GM19438 (cell line): ENCODE data around the gene CD7.
"Not testable (repeated sequence)": the region's sequence is repeated elsewhere in the genome, so short reads cannot be mapped to it uniquely, and the experiment has no call there.

Experiments used
- ATAC-seq: cut with Tn5 transposase; IDR thresholded peaks from one replicate; pipeline ENCODE4 v1.9.1; 2021; ENCODE audit warnings: low read depth; ENCODE audit not compliant: unreplicated experiment

CD7 gene

GRCh38 chr17:82347994-82348393 is 30.6 kb upstream of the CD7 start:
- ATAC-seq, result not testable (repeated sequence)

GRCh38 chr17:82346342-82347300 is 29.2 kb upstream of the CD7 start:
- no peak for ATAC-seq

- no peak for ATAC-seq
Observed at GRCh38 chr17:82345151-82345976, 28.0 kb upstream of the CD7 start.

DNA sequence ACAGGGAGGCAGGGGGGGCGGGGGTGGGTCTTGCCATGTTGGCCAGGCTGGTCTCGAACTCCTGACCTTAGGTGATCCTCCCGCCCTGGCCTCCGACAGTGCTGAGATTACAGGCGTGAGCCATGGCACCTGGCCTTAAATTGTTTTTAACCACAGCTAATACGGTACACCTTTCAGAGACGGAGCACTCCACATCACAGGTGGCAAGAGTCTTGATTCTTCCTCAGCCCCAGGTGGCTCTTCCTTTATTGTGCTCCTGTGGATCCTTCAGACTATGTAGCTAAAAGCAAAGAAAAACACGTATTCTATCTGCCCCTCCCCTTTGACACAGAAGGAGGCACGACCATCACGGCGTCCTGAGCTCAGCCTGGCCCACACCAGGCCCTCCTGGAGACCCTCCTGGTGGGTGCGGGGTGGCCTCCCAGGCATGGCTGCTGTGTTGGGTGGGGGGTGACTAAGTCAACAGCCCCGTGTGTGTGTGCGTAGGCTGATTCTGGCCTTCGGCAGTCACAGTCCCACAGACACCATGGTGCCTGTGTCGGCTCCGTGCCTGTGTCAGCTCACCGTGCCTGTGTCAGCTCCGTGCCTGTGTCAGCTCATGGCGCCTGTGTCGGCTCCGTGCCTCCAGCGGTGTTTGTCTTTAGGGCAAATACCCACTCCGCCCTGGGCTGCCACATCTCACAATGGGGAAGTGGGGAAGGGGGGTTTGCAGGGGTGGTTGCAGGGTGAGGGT is 26.9 kb upstream of the CD7 start:
- ATAC-seq, result no peak

DNA sequence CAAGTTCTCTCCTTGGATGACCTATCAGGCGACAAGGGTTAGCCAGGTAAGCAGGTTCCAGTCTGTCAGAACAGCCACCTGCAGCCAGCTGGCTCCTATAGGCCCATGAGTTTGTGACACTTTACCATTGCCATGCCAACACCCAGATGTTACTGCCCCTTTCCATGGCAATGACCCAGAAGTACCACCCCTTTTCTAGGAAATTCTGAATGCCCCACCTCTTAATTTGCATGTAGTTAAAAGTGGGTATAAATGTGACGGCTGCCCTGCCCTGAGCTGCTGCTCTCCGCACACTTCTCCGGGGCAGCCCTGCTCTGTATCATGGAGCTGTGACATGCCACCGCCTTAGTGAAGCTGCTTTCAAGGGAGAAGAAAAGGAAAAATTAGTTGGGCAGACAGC is 26.2 kb upstream of the CD7 start:
- no peak for ATAC-seq

DNA sequence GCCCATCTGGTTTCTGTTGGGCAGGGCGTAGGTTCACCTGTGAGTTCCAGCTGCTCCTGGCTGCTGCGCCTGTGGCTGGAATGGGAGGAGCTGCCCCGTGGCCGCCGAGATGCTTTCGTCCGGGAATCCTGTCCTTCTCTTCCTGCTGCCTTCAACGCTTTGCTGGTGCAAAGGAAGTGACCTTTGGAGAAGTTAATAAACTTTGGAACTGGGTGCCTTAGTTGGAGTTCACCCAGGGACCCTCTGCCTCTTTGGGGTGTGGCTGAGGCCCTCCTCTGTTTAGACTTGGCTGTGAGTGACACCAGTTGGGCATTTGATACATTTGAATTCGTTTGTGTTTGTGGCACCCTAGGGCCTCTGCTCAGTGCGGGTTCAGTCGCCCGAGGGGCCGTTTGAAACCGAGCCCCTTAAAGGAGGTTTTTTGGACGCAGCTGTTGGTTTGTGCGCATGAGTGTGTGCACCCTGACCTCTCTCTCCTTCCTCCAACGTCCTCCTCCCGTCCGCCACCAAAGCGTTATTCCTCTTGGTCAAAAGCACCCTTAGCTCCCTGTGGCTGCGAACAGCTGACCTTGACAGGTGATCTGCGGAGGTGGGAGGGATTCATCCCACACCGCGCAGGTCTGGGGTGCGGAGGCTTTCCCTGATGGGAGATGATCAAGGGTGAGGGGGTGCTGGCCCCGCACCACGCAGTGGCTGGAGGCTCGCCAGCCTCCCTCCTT is 25.1 kb upstream of the CD7 start:
- no peak for ATAC-seq

- no peak for ATAC-seq
Observed at GRCh38 chr17:82339634-82340580, 22.5 kb upstream of the CD7 start.

DNA sequence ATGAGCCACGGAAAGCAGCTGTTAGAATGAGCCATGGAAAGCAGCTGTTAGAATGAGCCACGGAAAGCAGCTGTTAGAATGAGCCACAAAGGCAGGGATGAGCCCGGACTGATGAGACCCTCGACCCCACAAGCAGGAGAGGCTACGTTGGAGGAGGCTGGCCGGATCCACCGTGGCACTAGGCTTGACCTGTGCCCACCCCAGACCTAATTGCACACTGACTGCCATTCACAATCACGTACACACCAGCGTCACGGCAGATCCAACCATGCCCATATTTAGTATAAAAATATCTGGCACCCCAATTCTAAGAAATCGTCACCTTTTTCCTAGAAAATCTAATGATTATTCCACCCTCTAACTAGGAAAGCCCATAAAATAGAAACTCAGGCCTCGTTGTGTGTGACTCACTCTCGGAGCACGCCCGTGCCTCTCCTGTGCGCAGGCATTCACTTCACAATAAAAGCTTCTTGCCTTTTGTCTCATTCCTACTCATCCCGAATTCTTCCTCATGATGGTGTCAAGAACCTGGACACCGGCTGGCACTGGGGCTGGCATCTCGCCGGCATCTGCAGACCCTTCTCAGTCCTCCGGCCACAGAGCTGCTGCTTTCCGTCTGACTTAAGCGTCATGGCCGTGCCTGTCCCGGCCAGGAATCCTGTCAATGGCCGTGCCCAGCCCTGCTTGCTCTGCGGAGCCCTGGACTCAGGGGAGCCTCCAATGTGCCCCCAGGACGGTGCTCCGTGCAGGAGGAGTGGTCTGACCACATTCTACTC is 21.6 kb upstream of the CD7 start:
- no peak for ATAC-seq

DNA sequence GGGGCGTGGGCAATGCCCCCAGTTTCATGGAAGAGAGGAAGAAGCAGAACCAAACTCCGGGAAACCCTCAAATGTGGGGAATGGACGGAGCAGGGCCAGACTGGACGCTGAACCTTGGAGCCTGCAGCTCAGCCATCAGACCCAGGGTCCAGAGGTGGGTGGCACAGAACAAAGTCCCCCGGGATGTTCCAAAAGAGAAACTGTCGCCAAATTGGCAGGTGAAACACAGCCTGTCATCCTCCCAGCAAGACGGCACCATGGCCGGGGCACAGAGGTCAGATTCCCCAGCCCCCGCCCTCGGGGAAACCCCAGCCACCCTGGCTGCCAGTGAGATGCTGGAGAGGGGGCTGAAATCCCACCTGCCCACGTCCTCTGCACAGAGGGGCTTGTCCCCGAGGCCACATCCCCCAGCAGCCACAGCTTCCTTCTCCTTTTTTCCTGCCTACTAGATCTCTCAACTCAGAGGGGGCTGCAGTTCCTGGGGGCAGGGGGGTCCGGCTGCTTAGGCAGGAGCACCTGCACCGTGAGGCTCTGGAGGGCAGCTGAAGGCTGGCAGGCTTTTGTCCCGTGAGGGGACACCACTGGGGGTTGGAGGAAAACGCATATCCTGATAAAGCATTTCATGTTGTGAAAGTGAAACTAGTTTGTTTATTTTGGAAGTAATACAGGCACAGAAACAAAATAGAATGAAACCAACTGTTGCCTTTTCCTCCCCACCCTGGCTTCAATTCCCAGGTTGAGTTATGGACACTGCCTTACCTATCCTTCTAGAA is 17.4 kb upstream of the CD7 start:
- no peak for ATAC-seq

DNA sequence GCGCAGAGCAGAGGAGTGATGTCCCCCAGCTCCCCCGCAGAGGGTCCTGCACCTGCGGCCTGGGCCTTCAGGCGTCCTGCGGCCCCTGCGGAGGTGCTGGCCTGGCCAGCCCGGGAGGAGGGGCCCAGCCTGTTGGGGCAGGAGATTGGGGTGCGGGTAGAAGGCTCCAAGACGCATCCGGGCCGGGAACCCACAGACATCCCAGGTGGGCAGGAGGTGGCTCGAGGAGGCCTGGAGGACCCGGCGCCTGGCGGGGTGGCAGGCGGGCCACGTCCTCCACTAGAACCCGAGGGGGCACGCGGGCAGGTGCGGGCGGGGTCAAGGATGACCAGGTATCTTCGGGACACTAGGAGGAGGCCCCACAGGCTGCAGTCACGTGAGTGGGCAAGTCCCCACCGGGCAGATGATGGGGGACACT is 16.8 kb upstream of the CD7 start:
- ATAC-seq, result no peak

GRCh38 chr17:82333279-82334171 is 16.1 kb upstream of the CD7 start, which contains the start of gene SECTM1:
TSS of gene SECTM1 (minus strand) at chr17:82333766. CDS start at chr17:82327240, 6,526 bp downstream.
- ATAC-seq, result no peak

DNA sequence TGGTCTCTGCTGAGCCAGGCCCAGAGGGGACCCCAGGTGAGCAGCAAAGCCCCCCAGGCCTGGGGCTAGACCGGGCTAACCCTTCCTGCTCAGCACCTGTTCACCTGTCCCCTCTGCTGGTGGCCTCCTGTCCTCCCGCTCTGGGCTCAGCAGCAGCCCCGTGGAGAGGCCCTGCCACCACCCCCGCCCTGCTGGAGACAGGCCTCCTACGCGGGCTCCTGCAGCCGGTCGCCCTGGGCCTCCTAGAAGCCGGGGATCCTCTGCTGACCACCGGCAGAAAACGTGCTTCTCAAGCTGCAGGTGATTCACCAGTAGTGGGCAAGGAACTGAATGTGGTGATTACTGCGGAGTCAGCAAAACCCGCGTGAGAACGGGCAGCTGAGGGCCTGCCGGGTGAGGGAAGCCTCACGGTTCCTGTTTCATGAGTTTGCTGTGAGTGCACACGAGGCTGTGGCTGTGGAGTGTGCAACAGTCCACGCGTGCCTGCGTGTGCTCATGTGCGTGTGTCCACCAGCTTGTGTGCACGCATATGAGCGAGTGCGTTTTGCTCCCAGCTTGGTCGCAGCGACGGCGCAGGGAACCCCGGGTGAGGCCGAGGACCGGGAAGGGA is 15.4 kb upstream of the CD7 start:
- no peak for ATAC-seq

DNA sequence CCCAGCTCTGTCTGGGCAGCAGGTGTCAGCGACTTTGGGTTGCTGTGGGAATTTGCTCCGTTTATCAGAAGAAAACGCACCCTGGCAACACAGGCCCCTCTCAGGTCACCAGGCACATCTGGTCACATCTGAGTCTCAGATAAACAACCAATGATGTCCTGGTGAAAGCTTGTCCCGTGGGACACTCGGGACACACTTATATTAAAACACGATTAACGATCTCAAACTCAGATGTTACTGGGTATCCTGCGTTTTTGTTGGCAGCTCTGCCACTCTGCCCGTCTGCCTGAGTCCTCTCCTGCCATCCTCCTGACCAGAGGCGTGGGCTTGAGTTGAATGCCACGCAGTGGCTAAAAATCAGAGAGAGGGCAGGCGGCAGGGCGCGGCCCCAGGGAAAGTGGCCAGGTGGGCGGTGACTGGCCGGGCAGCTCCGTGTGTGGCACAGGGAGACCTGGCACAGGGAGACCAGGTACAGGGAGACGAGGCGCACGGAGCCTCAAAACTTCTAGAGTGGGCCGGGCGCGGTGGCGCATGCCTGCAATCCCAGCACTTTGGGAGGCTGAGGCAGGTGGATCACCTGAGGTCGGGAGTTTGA is 14.0 kb upstream of the CD7 start:
- ATAC-seq, result no peak

DNA sequence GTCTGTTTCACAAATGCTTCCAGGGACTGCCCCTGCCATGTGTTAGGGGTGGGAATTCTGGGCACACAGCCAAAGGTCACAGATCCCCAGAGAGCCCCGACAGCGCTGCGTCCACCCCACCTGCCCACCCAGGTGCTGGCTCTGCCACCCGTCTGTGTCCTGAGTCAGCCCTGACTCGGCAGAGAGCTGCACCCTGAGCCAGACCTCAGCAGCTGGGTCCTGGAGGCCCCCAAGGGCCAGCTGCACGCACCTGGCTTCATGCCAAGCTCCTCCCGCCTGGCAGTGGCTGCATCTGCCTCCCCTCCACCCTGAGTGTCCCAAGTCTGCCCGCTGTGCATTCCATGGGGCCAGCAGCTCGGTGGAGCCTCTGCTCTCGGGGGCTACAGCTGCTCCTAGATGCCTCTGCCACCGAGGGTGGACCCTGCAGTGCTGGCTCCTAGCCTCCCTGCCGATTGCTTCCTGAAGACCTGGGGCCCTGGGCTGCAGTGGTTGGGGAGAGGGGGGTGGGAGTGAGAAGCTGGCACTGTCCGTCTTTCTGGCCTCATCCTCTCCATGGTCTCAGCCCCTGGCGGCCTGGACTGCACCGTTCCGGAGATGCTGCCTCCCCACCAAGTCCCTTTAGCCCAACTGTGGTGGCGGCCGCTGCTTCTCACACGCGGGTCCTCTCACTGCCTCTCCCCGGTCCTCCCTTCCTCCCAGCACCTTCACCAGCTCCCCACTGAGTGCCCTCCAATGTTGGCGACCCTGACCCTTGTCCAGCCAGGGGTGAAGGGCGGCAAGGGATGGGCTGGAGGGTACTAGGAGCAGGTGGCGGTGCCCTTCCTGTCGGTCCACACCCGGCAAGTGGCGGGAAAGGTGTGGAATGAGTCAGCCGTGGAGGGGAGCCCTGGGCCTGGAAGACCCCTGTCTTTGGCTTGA is 13.2 kb upstream of the CD7 start:
- ATAC-seq, result no peak
